SH-SY5Y (cell line): ENCODE data around the gene PMM2.

Experiments used
- GATA2 ChIP-seq: IDR thresholded peaks from 2 replicates; pipeline ENCODE4 v1.6.1; 2011; ENCODE audit warnings: mild to moderate bottlenecking, low read depth, low read length
- GATA3 ChIP-seq: IDR thresholded peaks from 2 replicates; pipeline ENCODE4 v1.6.1; 2011; ENCODE audit warnings: low read depth, mild to moderate bottlenecking, low read length, moderate library complexity

The PMM2 gene

GRCh38 chr16:8865145-8865882 is 67.7 kb downstream of the PMM2 start:
- no peak for TF ChIP-seq GATA2
- no peak for TF ChIP-seq GATA3

- TF ChIP-seq GATA3 (no peak), GATA2 (no peak)
These were observed 68.7 kb downstream of the PMM2 start for GRCh38 chr16:8866118-8866883.

- TF ChIP-seq GATA3 (no peak), GATA2 (no peak)
These were observed 69.2 kb downstream of the PMM2 start for GRCh38 chr16:8866884-8867215.

GRCh38 chr16:8867216-8867931 is 69.7 kb downstream of the PMM2 start:
- TF ChIP-seq GATA3 = no peak
- no peak for TF ChIP-seq GATA2

GRCh38 chr16:8867932-8868415 is 70.3 kb downstream of the PMM2 start:
- TF ChIP-seq GATA2 (no peak), GATA3 (no peak)

GRCh38 chr16:8868416-8869211 is 71.0 kb downstream of the PMM2 start, which contains the start of gene CARHSP1:
Gene CARHSP1 (minus strand): TSS chr16:8869006. CDS start chr16:8859328, 9,678 bp downstream.
- no peak for TF ChIP-seq GATA2
- TF ChIP-seq GATA3 = no peak

GRCh38 chr16:8869212-8869987 is 71.8 kb downstream of the PMM2 start:
- no peak for TF ChIP-seq GATA3
- TF ChIP-seq GATA2 = no peak

- no peak for TF ChIP-seq GATA3
- no peak for TF ChIP-seq GATA2
These were observed 74.4 kb downstream of the PMM2 start for GRCh38 chr16:8872071-8872470.

- no peak for TF ChIP-seq GATA2
- no peak for TF ChIP-seq GATA3
These were observed 75.6 kb downstream of the PMM2 start for GRCh38 chr16:8872967-8873865.

GRCh38 chr16:8874388-8874787 is 76.7 kb downstream of the PMM2 start:
- no peak for TF ChIP-seq GATA2
- no peak for TF ChIP-seq GATA3

- TF ChIP-seq GATA2 (no peak), GATA3 (no peak)
These were observed 80.4 kb downstream of the PMM2 start for GRCh38 chr16:8877894-8878522.
